C1 segment of cervical spinal cord (tissue), 14 donors: Measurements from ENCODE around the gene ASIC4.
A peak's percentile ranks its signal among the peaks of the same experiment; 100 is the strongest.

Experiments
- DNase-seq, 14 donors: peaks; one replicate each; lab custom pipeline; 2025; lab: John Stamatoyannopoulos, UW

The ASIC4 gene

GRCh38 chr2:219496825-219497494, 17.3 kb upstream of the ASIC4 start:
- DNase-seq = peak in 2 of 14 donors; percentile 8 to 11

GRCh38 chr2:219497495-219498279, 16.6 kb upstream of the ASIC4 start:
- peak in 9 of 14 donors; percentile 29 to 59 (median 47) for DNase-seq

GRCh38 chr2:219498280-219499057, 15.8 kb upstream of the ASIC4 start, which contains the start of gene GMPPA:
Gene GMPPA, plus strand, starts transcription at chr2:219498891. Its CDS starts 1,085 bp downstream, at chr2:219499976.
- DNase-seq = peak; percentile 39 to 94 (median 86)

GRCh38 chr2:219499058-219499307, 15.3 kb upstream of the ASIC4 start:
- DNase-seq = no peak

GRCh38 chr2:219499555-219499954, 14.7 kb upstream of the ASIC4 start:
- DNase-seq = no peak

DNA sequence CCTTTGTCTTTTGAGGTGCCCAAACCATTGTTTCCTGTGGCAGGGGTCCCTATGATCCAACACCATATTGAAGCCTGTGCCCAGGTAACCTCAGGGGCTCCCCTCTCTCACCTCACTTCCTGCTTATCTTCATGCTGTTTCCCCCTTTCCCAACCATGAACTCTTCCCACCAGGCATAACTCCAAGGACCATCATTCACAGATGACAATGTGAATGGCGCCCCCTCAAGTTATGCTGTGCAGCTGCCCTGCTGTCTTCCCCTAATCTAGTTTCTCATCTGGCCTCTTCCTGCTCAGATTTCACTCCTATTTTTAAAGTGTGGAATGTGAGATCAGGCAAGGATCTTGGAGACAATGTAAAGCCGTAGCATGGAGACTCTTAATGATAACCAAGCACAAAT, 14.1 kb upstream of the ASIC4 start:
- no peak for DNase-seq

- DNase-seq = no peak
Observed at GRCh38 chr2:219501849-219502248, 12.4 kb upstream of the ASIC4 start.

DNA sequence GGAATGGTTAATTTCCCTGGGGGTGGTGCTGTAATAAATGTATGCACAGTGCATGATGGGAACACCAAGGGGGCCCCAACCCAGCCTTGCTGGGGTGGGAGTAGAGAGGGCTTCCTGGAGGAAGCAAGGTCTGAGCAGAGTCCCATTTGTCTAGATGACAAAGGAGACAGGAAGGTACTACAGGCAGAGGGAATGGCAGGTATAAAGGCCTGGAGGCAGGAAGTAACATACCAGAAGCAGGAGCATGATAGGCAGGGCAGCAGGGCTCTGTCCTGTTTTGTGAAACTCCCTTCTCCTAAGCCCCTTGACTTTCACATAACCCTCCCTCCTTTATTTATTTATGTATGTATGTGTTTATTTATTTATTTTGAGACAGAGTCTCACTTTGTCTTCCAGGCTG, 11.7 kb upstream of the ASIC4 start:
- DNase-seq = no peak

DNA sequence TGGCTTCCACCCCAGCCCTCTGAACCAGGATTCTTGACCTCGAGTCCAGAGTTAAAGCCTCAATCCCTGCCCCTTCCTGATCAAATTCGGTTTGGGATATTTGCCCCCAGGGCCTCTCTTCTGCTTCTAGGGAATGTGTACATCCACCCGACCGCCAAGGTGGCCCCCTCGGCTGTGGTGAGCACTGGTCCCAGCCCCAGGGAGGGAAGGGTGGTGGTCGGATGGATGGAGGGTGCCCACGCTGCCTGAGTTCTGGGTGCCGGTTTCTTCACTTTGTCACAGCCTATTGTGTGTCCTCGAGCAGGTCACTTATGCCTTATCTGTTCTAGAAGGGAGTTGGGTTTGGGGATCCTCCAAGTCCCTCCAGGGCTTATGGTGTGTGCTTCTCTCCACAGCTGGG, 8.7 kb upstream of the ASIC4 start:
- no peak for DNase-seq

DNA sequence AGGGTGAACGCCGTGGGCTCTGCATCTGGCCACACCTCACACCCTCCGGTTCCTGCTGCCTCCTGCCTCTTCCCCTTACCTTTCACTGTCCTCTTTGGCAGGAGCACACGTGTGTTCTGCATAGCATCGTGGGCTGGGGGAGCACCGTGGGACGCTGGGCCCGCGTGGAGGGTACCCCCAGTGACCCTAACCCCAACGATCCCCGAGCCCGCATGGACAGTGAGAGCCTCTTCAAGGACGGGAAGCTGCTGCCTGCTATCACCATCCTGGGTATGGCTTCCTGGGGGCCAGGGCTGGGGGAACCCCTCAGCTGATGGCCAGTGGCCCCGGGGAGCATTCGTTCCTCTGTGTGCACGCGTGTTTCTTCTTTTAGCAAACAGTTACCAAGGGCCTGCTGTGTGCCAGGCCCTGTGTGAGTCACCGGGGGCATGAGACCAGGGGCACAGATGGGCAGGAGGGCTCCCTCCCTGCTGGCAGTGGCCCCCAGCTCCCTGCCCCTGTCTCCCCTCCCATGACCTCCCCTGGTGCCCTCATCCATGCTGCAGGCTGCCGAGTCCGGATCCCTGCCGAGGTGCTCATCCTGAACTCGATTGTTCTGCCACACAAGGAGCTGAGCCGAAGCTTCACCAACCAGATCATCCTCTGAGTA, 8.0 kb upstream of the ASIC4 start:
- DNase-seq = peak in 2 of 14 donors; percentile 36 to 61

- peak in 7 of 14 donors; percentile 10 to 93 (median 36) for DNase-seq
Observed at GRCh38 chr2:219506802-219507526, 7.3 kb upstream of the ASIC4 start.

DNA sequence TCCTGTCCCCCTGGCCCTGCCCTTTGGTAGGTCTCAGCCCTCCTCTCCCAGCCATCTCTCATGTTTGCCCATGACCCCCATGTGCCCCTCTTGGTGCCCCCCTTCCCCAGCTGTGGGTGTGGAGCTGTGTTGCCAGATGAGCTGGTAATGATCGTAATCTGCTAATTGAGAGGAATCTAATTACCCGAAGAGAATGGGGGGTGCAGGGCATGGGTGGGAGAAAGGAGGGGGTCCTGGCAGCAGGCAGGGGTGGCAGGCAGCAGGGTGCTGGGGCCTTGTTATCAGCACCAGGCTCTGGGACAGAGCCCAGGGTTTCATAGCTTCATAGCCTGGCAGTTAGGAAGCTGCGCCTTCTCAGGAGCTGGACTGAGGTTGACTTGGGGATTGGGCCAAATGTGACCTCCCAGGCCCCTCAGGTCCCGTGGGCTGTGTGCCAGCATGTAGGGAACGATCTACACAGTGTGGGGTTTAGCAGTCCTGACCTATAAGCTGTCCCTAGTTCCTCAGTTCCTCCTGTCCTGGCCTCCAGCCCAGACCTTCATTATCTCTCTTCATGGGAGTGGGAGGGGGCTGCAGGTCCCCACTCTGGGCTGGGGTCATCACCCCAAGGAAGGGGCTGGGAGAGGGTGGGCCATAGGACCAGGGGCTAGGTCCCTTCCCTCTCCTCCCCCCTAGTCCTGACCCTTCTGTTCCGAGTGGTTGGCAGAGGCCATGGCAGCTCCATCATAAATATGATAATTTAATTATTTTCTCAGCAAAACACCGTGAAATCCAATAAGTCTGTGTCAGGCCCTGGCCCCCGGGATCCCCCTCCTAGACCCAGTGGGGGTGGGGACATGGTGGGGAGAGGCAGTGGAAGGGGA, 6.5 kb upstream of the ASIC4 start:
- peak in 1 of 14 donors; percentile 67 for DNase-seq

- no peak for DNase-seq
Observed at GRCh38 chr2:219508444-219508734, 5.9 kb upstream of the ASIC4 start.

DNA sequence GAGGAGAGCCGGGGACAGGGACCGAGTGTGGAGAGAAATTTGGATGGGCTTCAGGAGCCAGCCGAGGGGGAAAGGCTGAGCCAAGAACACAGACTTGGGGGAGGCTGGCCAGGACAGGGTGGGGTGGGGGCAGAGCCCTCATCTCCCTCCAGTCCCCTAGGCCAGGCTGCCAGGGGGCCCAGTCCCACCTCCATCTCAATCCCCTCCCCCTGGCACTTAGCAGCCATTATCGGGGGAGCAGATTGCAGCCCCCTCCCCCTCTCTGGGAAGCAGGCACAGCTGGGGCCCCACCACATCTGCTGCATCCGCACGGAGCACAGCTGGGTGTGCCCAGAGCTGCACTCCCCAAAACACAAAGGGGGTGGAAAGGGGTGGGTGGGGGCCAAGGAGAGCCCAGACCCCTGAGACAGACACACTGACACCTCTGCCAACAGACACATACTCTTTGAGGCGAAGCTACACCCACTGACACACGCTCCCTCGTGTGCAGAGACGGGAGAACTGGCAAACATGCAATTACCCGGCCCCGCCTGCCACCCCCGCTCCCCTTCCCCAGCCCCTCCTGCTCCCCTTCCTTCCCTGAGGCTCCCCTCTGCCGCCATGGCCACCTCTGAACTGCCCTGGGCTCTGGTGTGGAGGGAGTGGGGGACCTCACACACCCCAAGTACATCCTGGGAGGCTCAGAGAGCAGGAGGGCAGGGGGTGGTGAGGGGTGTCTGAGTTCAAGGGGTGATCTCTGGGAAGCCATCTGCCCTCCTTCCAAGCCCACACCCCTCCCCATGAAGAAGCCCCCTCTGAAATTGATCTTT, 5.1 kb upstream of the ASIC4 start:
- DNase-seq = peak in 2 of 14 donors; percentile 20 to 60

- peak in 10 of 14 donors; percentile 19 to 60 (median 38) for DNase-seq
Observed at GRCh38 chr2:219509780-219510511, 4.3 kb upstream of the ASIC4 start.

DNA sequence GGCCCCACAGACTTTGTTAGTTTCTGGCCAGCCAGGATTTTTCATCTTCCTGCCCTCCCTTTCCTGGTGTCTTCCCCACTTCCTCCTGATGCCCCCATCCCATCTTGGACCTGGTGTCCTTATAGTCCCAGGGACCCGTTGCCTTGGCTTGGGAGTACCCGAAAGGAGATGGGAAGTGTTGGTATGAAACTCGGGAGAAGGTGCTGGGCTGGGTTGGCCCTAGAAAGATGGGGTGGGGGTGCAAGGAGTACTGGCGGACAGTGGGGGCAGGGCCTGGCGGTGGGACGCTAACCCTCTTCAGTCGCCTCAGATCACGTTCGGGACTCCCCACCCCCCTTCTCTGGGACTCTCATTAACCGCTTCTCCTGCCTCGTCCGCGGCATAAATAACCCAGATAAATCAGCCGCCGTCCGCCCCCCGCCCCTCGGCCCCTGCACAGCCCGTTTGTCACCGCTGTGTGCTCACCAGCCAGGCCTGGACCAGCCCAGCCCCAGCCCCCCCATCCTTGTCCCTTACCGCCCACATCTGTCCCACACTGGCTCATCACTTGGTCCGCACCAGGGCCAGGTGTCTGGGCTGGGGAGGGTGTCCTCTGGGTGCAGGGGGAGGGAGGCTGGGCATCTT, 3.7 kb upstream of the ASIC4 start:
- DNase-seq = no peak

GRCh38 chr2:219511547-219512325, 2.5 kb upstream of the ASIC4 start:
- peak in 2 of 14 donors; percentile 10 to 20 for DNase-seq
